ENCODE data around the gene BICC1. TPM values are rescaled to one million over a fixed set of nuclear protein-coding genes. Genes with fewer than 3 reads are reported as not detected.
A peak's percentile ranks its signal among the peaks of the same experiment; 100 is the strongest.

The BICC1 gene
- total RNA-seq, 1 experiment from 2014 or later, result 0.67 TPM

- Histone ChIP-seq H3K27ac (ENCODE audit: low read length) (no peak overlapping the region), H3K9me3 (ENCODE audit: control insufficient read depth, insufficient read depth, low read depth, low read length) (no peaks in the 10 kb centered on the region), H3K27me3 (ENCODE audit: control insufficient read depth, insufficient read depth, low read length) (peaks cover 25% of the 10 kb centered on the region), H3K4me3 (ENCODE audit: low read depth in 2 of 2, low read length in 2 of 2) (no peak overlapping the region), H3K36me3 (ENCODE audit: control insufficient read depth, insufficient read depth, low read length) (no peaks in the 10 kb centered on the region), H3K4me1 (ENCODE audit: control insufficient read depth, insufficient read depth, low read length) (0 out of 2 replicates have a peak, but pooled peaks cover 4% of the 10 kb centered on the region)
- in situ Hi-C loops (cut with HindIII; ENCODE audit: low pct_unique_long_range_greater_than_20kb, low sequenced_read_pairs) (no loop called here), intact Hi-C loops (cut with micrococcal nuclease; ENCODE audit: unreplicated experiment) (no loop called here)
- ATAC-seq, result no peak
- DNase-seq (ENCODE audit: low read depth, low spot score), result no peak
- no TSS peak for BruUV-seq (replicated peaks)
- POLR2A ChIA-PET, result no interaction called here
- no peak for TF ChIP-seq CTCF (IDR thresholded peaks at IDR 0.05)
- TF ChIP-seq TCF7L2 (IDR thresholded peaks at IDR 0.05; ENCODE audit: low read depth, low read length), result no peak
- TF ChIP-seq POLR2AphosphoS5 (IDR thresholded peaks at IDR 0.05; ENCODE audit: low read depth, low read length), result no peak
- TF ChIP-seq REST (IDR thresholded peaks at IDR 0.05; ENCODE audit: insufficient read depth in 1 of 2, low read depth in 2 of 2, low read length in 1 of 2), result no peak
- no peak for TF ChIP-seq SIN3A (IDR thresholded peaks at IDR 0.05; ENCODE audit: borderline replicate concordance, insufficient read depth, low read depth, low read length)
- CTCF ChIA-PET, result no interaction called here
Observed at GRCh38 chr10:58508316-58508715, 4.4 kb upstream of the BICC1 start.

- H3K4me1 ChIP-seq (ENCODE audit: control insufficient read depth, insufficient read depth, low read length), result peaks cover 4% of the 10 kb centered on the region; the same call in 1 of the 2 replicates
- ChIA-PET CTCF (interaction anchor here (0.7 kb wide), 1 partner anchor 45 kb away, joined by 4 read pairs; no protein-coding TSS in a partner anchor), POLR2A (no interaction called here)
- no TSS peak for BruUV-seq (replicated peaks)
- 0 out of 2 replicates have a peak, but pooled peaks have one; percentile 4 for ATAC-seq
- peaks cover 37% of the 10 kb centered on the region for H3K27me3 ChIP-seq (ENCODE audit: control insufficient read depth, insufficient read depth, low read length)
- no peak overlapping the region for H3K27ac ChIP-seq (ENCODE audit: low read length)
- H3K4me3 ChIP-seq (ENCODE audit: low read depth in 2 of 2, low read length in 2 of 2), result peak overlapping the region; percentile 29 to 46
- TF ChIP-seq TCF7L2 (IDR thresholded peaks at IDR 0.05; ENCODE audit: low read depth, low read length) (no peak), CTCF (IDR thresholded peaks at IDR 0.05) (no peak), SIN3A (IDR thresholded peaks at IDR 0.05; ENCODE audit: borderline replicate concordance, insufficient read depth, low read depth, low read length) (no peak), POLR2AphosphoS5 (IDR thresholded peaks at IDR 0.05; ENCODE audit: low read depth, low read length) (no peak), REST (IDR thresholded peaks at IDR 0.05; ENCODE audit: insufficient read depth in 1 of 2, low read depth in 2 of 2, low read length in 1 of 2) (no peak)
- H3K36me3 ChIP-seq (ENCODE audit: control insufficient read depth, insufficient read depth, low read length), result no peaks in the 10 kb centered on the region
- no peaks in the 10 kb centered on the region for H3K9me3 ChIP-seq (ENCODE audit: control insufficient read depth, insufficient read depth, low read depth, low read length)
- no peak for DNase-seq (ENCODE audit: low read depth, low spot score)
- intact Hi-C loops (cut with micrococcal nuclease; ENCODE audit: unreplicated experiment), result loop anchor here (10.0 kb wide), 1 partner anchor 207 kb away; no protein-coding TSS in a partner anchor
- in situ Hi-C loops (cut with HindIII; ENCODE audit: low pct_unique_long_range_greater_than_20kb, low sequenced_read_pairs), result no loop called here
Observed at GRCh38 chr10:58511765-58512490, 744 bp upstream of the BICC1 start.
